ENCODE measurements around the gene DVL2. TPM values are rescaled to one million over a fixed set of nuclear protein-coding genes. Genes with fewer than 3 reads are reported as not detected.

Gene DVL2
- total and polyA plus RNA-seq, 2 donors (not counting 1 experiment from before 2014, with no cell fraction given): 8.1 to 91.8 TPM

DNA sequence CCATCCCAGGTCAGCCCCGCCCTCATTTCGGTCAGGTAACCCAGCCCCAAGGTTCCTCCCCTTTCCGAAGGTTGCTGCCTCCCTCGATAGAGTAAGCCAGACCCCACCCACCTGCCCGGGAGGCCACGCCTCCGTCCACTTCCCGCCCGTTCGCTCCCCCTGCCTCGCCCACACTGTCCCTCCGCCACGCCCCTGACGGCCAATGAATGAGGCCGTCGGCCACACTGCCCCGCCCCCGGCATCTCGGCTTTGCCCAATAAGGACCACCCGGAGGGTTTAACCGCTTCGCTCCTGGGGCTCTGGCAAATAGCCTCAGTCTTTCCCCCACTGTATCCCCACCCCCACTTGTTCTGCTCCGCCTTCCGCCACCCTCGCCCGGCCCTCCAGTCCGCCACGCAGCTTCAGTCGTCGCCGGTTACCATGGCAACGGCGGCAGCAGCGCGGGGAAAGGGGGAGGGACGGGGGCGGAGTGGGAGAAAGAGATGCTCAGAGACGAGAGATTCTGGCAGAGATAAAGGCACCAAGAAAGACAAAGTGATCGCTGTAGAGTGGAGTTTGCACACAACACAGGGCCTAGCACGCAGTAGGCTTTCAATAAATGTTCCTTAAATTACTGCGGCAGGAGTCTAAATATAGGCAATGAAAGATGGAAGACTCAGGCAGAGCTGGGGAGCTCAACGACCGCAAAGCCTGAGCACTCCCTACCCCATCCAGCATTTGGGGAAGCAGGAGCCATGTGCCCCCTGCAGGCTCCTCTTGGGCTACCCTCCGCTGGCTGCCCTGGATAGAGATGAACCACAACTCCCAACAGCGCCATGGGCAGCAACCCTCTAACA is 19.8 kb downstream of the DVL2 start:
- H4K20me1 ChIP-seq (ENCODE audit: control insufficient read depth, extremely low read depth, insufficient read depth, low read length): no peaks in the 10 kb centered on the region
- H3K9ac ChIP-seq (ENCODE audit: insufficient read depth, low read length): peak overlapping the region; percentile 72
- H3K4me3 ChIP-seq (replicated peaks in 1 of 4; ENCODE audit: control extremely low read depth in 1 of 4, insufficient read depth in 1 of 4, low read depth in 3 of 4, low read length in 4 of 4): peak overlapping the region; percentile 40 to 78 (median 56)
- no peak overlapping the region for H2AFZ ChIP-seq (ENCODE audit: low read length)
- no peaks in the 10 kb centered on the region for H3K9me3 ChIP-seq (ENCODE audit: control insufficient read depth, insufficient read depth, low read depth, low read length)
- no peaks in the 10 kb centered on the region for H3K36me3 ChIP-seq (ENCODE audit: control insufficient read depth, insufficient read depth, low read length)
- peak; percentile 95 to 96 for DNase-seq (ENCODE audit: low read depth in 2 of 2)
- TF ChIP-seq, protein P1, sequence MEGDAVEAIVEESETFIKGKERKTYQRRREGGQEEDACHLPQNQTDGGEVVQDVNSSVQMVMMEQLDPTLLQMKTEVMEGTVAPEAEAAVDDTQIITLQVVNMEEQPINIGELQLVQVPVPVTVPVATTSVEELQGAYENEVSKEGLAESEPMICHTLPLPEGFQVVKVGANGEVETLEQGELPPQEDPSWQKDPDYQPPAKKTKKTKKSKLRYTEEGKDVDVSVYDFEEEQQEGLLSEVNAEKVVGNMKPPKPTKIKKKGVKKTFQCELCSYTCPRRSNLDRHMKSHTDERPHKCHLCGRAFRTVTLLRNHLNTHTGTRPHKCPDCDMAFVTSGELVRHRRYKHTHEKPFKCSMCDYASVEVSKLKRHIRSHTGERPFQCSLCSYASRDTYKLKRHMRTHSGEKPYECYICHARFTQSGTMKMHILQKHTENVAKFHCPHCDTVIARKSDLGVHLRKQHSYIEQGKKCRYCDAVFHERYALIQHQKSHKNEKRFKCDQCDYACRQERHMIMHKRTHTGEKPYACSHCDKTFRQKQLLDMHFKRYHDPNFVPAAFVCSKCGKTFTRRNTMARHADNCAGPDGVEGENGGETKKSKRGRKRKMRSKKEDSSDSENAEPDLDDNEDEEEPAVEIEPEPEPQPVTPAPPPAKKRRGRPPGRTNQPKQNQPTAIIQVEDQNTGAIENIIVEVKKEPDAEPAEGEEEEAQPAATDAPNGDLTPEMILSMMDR (conservative IDR thresholded peaks at IDR 0.05 in 1 of 2, IDR thresholded peaks at IDR 0.05 in 1 of 2; ENCODE audit: low read depth in 1 of 2, low read length in 2 of 2): peak; percentile 58 to 70
- TF ChIP-seq EZH2 (IDR thresholded peaks at IDR 0.05; ENCODE audit: low read length, missing control alignments): no peak
- no peaks in the 10 kb centered on the region for H3K27me3 ChIP-seq (ENCODE audit: control insufficient read depth, insufficient read depth, low read length)
- peaks cover 10% of the 10 kb centered on the region for H3K4me1 ChIP-seq (ENCODE audit: control insufficient read depth, extremely low read depth, insufficient read depth, low read length)
- peak overlapping the region; percentile 76 for H3K4me2 ChIP-seq (ENCODE audit: extremely low read depth, insufficient read depth, low read length)
- H3K27ac ChIP-seq (ENCODE audit: insufficient read depth, low read length): peak overlapping the region; percentile 89
- peaks cover 32% of the 10 kb centered on the region for H3K79me2 ChIP-seq (ENCODE audit: control insufficient read depth, insufficient read depth, low read length)

DNA sequence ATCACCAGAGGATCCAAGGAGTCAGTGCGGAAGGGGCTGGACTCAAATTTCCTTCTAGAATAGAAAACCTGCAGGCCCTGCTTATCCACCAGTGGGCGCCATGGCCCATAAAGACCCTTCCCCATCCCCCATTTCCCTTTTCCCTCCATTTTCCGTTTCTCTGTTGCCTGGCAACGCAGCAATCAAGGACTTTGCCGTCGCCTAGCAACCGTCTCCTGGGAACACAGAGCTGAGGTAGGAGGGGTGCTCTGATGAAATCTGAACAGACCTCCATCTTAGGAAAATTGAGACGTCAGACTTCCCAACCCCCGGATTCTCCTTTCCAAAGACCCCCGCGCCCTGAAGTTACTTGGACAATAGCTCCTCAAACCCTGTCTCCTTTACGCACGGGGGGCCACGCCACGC is 20.4 kb downstream of the DVL2 start:
- peaks cover 10% of the 10 kb centered on the region for H3K4me1 ChIP-seq (ENCODE audit: control insufficient read depth, extremely low read depth, insufficient read depth, low read length)
- no peaks in the 10 kb centered on the region for H3K36me3 ChIP-seq (ENCODE audit: control insufficient read depth, insufficient read depth, low read length)
- no peaks in the 10 kb centered on the region for H4K20me1 ChIP-seq (ENCODE audit: control insufficient read depth, extremely low read depth, insufficient read depth, low read length)
- peak overlapping the region; percentile 33 to 78 (median 56) for H3K4me3 ChIP-seq (replicated peaks in 1 of 4; ENCODE audit: control extremely low read depth in 1 of 4, insufficient read depth in 1 of 4, low read depth in 3 of 4, low read length in 4 of 4)
- H3K9ac ChIP-seq (ENCODE audit: insufficient read depth, low read length): peak overlapping the region; percentile 72
- H2AFZ ChIP-seq (ENCODE audit: low read length): no peak overlapping the region
- DNase-seq (ENCODE audit: low read depth in 2 of 2): peak; percentile 77 to 87
- peak overlapping the region; percentile 89 for H3K27ac ChIP-seq (ENCODE audit: insufficient read depth, low read length)
- peak overlapping the region; percentile 76 for H3K4me2 ChIP-seq (ENCODE audit: extremely low read depth, insufficient read depth, low read length)
- no peaks in the 10 kb centered on the region for H3K9me3 ChIP-seq (ENCODE audit: control insufficient read depth, insufficient read depth, low read depth, low read length)
- peaks cover 35% of the 10 kb centered on the region for H3K79me2 ChIP-seq (ENCODE audit: control insufficient read depth, insufficient read depth, low read length)
- TF ChIP-seq, protein P1 (conservative IDR thresholded peaks at IDR 0.05 in 1 of 2, IDR thresholded peaks at IDR 0.05 in 1 of 2; ENCODE audit: low read depth in 1 of 2, low read length in 2 of 2): peak; percentile 26 to 53
- no peak for TF ChIP-seq EZH2 (IDR thresholded peaks at IDR 0.05; ENCODE audit: low read length, missing control alignments)
- no peaks in the 10 kb centered on the region for H3K27me3 ChIP-seq (ENCODE audit: control insufficient read depth, insufficient read depth, low read length)

DNA sequence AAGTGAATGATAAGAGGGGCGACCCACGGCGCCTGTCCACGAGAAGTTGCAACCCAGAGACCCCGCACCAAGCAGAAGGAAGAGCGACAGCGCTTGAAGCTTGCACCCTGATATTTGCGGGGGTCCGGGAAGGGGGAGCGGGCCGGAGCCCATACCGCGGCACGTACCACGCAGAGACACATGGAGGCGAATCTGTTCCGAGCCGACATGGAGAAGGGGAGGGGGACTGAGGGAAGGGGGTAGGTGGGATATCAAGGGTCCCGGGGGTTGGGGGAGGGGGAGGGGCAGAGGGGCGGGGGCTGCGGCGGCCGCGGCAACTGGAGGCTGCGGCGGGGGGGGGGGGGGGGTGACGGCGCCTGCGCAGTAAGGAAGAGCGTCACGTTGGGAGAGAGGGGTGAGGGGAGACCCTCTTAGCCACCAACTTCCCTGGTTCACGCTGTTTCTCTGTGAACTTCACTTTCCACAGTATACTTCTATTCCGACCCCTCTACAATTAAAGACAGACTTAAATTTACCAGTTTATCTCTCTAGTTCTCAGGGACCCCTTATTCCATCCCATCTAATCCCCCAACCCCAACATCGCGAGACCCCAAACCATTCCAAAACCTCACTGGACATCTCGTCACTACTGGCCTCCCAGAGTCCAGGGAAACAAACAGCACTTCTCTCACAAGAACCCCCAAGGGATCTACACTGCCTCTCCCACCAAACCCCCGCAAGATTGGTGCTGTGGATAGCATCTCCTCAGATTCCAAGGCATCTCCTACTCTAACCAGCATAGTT is 22.6 kb downstream of the DVL2 start:
- no peak for TF ChIP-seq EZH2 (IDR thresholded peaks at IDR 0.05; ENCODE audit: low read length, missing control alignments)
- H3K79me2 ChIP-seq (ENCODE audit: control insufficient read depth, insufficient read depth, low read length): peaks cover 31% of the 10 kb centered on the region

More for the DNA sequence above, 22.6 kb downstream of the DVL2 start:
- no peak overlapping the region for H2AFZ ChIP-seq (ENCODE audit: low read length)
- peak overlapping the region; percentile 40 for H3K4me2 ChIP-seq (ENCODE audit: extremely low read depth, insufficient read depth, low read length)
- peaks cover 9% of the 10 kb centered on the region for H3K4me1 ChIP-seq (ENCODE audit: control insufficient read depth, extremely low read depth, insufficient read depth, low read length)
- H3K9ac ChIP-seq (ENCODE audit: insufficient read depth, low read length): no peak overlapping the region
- H3K27ac ChIP-seq (ENCODE audit: insufficient read depth, low read length): no peak overlapping the region
- peak overlapping the region in 1 of 4 experiments; percentile 37 for H3K4me3 ChIP-seq (replicated peaks in 1 of 4; ENCODE audit: control extremely low read depth in 1 of 4, insufficient read depth in 1 of 4, low read depth in 3 of 4, low read length in 4 of 4)
- no peak for DNase-seq (ENCODE audit: low read depth in 2 of 2)
- H4K20me1 ChIP-seq (ENCODE audit: control insufficient read depth, extremely low read depth, insufficient read depth, low read length): no peaks in the 10 kb centered on the region
- no peaks in the 10 kb centered on the region for H3K9me3 ChIP-seq (ENCODE audit: control insufficient read depth, insufficient read depth, low read depth, low read length)
- no peaks in the 10 kb centered on the region for H3K36me3 ChIP-seq (ENCODE audit: control insufficient read depth, insufficient read depth, low read length)
- H3K27me3 ChIP-seq (ENCODE audit: control insufficient read depth, insufficient read depth, low read length): no peaks in the 10 kb centered on the region
